Measurements from ENCODE around the gene PTPRM. TPM values are rescaled to one million over a fixed set of nuclear protein-coding genes. Genes with fewer than 3 reads are reported as not detected.

Gene PTPRM
- total RNA-seq, 1 experiment from 2014 or later, result 1.6 TPM

DNA sequence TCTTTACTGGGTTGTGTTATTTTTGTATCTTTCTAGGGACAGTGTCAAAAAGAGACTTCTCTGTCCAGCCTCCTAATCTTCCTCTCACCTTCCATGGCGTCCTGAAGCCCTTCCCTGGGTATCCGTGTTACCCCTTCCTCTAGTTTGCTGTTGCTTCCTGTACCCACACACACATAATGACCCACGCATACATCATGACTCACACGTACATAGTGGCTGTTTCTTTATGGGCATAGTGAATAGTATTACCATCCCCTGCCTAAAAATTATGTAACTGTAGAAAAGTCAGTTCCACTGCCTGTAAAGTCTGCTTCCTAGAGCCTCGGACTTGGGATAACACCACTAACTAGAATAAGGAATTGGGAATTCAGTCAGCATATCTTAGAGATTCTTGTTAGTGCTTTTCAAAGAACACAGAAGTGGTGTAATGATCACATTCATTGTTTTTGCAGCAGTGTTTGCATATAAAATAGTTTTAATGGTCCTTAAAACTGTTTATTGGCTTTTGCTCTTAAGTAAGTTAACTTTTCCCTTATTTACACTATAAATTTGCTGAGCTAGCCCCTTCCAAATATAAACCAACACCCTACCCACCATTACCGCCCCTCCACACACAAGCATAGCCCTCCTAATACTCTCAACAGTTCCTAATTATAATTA is 733.8 kb downstream of the PTPRM start:
- Histone ChIP-seq H3K9me3 (ENCODE audit: control insufficient read depth, insufficient read depth, low read depth, low read length) (no peaks in the 10 kb centered on the region), H3K4me3 (ENCODE audit: low read depth in 2 of 2, low read length in 2 of 2) (no peak overlapping the region), H3K36me3 (ENCODE audit: control insufficient read depth, insufficient read depth, low read length) (no peaks in the 10 kb centered on the region), H3K27me3 (ENCODE audit: control insufficient read depth, insufficient read depth, low read length) (no peaks in the 10 kb centered on the region), H3K4me1 (ENCODE audit: control insufficient read depth, insufficient read depth, low read length) (no peaks in the 10 kb centered on the region), H3K27ac (ENCODE audit: low read length) (no peak overlapping the region)
- in situ Hi-C loops (cut with HindIII; ENCODE audit: low pct_unique_long_range_greater_than_20kb, low sequenced_read_pairs) (no loop called here), intact Hi-C loops (cut with micrococcal nuclease; ENCODE audit: unreplicated experiment) (no loop called here)
- BruUV-seq (replicated peaks), result no TSS peak
- TF ChIP-seq, protein P1, sequence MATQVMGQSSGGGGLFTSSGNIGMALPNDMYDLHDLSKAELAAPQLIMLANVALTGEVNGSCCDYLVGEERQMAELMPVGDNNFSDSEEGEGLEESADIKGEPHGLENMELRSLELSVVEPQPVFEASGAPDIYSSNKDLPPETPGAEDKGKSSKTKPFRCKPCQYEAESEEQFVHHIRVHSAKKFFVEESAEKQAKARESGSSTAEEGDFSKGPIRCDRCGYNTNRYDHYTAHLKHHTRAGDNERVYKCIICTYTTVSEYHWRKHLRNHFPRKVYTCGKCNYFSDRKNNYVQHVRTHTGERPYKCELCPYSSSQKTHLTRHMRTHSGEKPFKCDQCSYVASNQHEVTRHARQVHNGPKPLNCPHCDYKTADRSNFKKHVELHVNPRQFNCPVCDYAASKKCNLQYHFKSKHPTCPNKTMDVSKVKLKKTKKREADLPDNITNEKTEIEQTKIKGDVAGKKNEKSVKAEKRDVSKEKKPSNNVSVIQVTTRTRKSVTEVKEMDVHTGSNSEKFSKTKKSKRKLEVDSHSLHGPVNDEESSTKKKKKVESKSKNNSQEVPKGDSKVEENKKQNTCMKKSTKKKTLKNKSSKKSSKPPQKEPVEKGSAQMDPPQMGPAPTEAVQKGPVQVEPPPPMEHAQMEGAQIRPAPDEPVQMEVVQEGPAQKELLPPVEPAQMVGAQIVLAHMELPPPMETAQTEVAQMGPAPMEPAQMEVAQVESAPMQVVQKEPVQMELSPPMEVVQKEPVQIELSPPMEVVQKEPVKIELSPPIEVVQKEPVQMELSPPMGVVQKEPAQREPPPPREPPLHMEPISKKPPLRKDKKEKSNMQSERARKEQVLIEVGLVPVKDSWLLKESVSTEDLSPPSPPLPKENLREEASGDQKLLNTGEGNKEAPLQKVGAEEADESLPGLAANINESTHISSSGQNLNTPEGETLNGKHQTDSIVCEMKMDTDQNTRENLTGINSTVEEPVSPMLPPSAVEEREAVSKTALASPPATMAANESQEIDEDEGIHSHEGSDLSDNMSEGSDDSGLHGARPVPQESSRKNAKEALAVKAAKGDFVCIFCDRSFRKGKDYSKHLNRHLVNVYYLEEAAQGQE (IDR thresholded peaks at IDR 0.05; ENCODE audit: insufficient read depth in 1 of 2, low read depth in 2 of 2, low read length in 1 of 2), result no peak
- no peak for TF ChIP-seq TCF7L2 (IDR thresholded peaks at IDR 0.05; ENCODE audit: low read depth, low read length)
- TF ChIP-seq, protein P2, sequence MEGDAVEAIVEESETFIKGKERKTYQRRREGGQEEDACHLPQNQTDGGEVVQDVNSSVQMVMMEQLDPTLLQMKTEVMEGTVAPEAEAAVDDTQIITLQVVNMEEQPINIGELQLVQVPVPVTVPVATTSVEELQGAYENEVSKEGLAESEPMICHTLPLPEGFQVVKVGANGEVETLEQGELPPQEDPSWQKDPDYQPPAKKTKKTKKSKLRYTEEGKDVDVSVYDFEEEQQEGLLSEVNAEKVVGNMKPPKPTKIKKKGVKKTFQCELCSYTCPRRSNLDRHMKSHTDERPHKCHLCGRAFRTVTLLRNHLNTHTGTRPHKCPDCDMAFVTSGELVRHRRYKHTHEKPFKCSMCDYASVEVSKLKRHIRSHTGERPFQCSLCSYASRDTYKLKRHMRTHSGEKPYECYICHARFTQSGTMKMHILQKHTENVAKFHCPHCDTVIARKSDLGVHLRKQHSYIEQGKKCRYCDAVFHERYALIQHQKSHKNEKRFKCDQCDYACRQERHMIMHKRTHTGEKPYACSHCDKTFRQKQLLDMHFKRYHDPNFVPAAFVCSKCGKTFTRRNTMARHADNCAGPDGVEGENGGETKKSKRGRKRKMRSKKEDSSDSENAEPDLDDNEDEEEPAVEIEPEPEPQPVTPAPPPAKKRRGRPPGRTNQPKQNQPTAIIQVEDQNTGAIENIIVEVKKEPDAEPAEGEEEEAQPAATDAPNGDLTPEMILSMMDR (IDR thresholded peaks at IDR 0.05), result no peak
- no peak for TF ChIP-seq POLR2AphosphoS5 (IDR thresholded peaks at IDR 0.05; ENCODE audit: low read depth, low read length)
- no peak for TF ChIP-seq SIN3A (IDR thresholded peaks at IDR 0.05; ENCODE audit: borderline replicate concordance, insufficient read depth, low read depth, low read length)
- ChIA-PET POLR2A (no interaction called here), CTCF (no interaction called here)
- DNase-seq (ENCODE audit: low read depth, low spot score) (no peak), ATAC-seq (no peak)

DNA sequence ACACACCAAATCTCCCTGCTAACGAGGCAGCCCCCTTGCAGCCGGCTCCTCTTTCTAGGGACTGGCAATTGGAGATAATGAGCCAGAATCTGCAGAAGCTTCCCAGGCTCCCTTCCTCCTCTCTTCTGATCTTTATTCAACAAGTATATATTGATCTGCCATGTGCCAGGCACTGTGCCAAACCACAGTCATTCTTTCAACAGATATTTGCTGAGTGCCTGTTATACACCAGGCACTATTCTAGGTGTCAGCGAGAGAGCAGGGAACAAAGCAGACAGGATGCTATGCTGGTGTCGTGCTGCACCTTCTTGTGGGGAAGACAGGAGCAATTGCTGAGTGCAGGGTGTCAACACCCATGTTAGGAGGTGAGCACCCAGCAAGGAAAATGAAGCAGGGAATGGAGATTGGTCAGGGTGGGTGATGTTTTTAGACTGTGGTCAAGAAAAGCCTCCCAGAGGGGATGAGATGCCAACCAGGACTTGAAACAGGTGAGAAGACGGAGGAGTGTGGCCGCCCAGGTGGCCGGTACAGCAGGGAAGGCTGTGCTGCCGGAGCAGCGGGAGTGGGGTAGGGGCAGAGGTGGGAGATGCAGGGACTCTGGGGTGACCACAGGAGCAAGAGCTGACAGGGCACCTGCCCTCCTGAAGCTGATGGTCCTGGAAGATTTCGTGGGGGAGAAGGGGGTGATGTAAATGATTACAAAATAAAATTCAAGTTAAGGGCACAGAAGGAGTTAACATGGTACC is 734.5 kb downstream of the PTPRM start:
- no peak for ATAC-seq
- H3K9me3 ChIP-seq (ENCODE audit: control insufficient read depth, insufficient read depth, low read depth, low read length), result no peaks in the 10 kb centered on the region
- H3K4me1 ChIP-seq (ENCODE audit: control insufficient read depth, insufficient read depth, low read length), result no peaks in the 10 kb centered on the region
- no TSS peak for BruUV-seq (replicated peaks)
- H3K36me3 ChIP-seq (ENCODE audit: control insufficient read depth, insufficient read depth, low read length), result no peaks in the 10 kb centered on the region
- no peak overlapping the region for H3K4me3 ChIP-seq (ENCODE audit: low read depth in 2 of 2, low read length in 2 of 2)
- TF ChIP-seq TCF7L2 (IDR thresholded peaks at IDR 0.05; ENCODE audit: low read depth, low read length) (no peak), POLR2AphosphoS5 (IDR thresholded peaks at IDR 0.05; ENCODE audit: low read depth, low read length) (no peak), SIN3A (IDR thresholded peaks at IDR 0.05; ENCODE audit: borderline replicate concordance, insufficient read depth, low read depth, low read length) (no peak)
- TF ChIP-seq, protein P1 (IDR thresholded peaks at IDR 0.05; ENCODE audit: insufficient read depth in 1 of 2, low read depth in 2 of 2, low read length in 1 of 2), result no peak
- TF ChIP-seq, protein P2 (IDR thresholded peaks at IDR 0.05), result no peak
- intact Hi-C loops (cut with micrococcal nuclease; ENCODE audit: unreplicated experiment) (no loop called here), in situ Hi-C loops (cut with HindIII; ENCODE audit: low pct_unique_long_range_greater_than_20kb, low sequenced_read_pairs) (no loop called here)
- ChIA-PET POLR2A (no interaction called here), CTCF (no interaction called here)
- no peak overlapping the region for H3K27ac ChIP-seq (ENCODE audit: low read length)
- no peak for DNase-seq (ENCODE audit: low read depth, low spot score)
- H3K27me3 ChIP-seq (ENCODE audit: control insufficient read depth, insufficient read depth, low read length), result no peaks in the 10 kb centered on the region

Measured in Panc1 (cell line).